GM21576 (cell line): ENCODE results near the gene PPP1R8.

Experiments
- ATAC-seq: cut with Tn5 transposase; IDR thresholded peaks from one replicate; pipeline ENCODE4 v1.9.1; 2021; ENCODE audit warnings: mild to moderate bottlenecking, moderate library complexity; ENCODE audit not compliant: unreplicated experiment

Gene PPP1R8

GRCh38 chr1:27889506-27889905 lies 58.9 kb downstream of the PPP1R8 start:
- no peak for ATAC-seq

GRCh38 chr1:27891196-27891889 lies 60.8 kb downstream of the PPP1R8 start:
- no peak for ATAC-seq

- ATAC-seq = no peak
Observed at GRCh38 chr1:27894521-27894920, 63.9 kb downstream of the PPP1R8 start.
